Ovary (tissue), 3 donors: ENCODE results near the gene ARID2.

Experiments used
- POLR2A ChIP-seq: fragments of 450-650 bp; IDR thresholded peaks from one replicate; pipeline ENCODE4 v1.6.1; 2017; ENCODE audit warnings: antibody characterized with exemption, mild to moderate bottlenecking, moderate library complexity
- TF ChIP-seq, protein P1 (sequence below), 3 donors: fragments of 450-650 bp in 2 of 3; fragments of 200-600 bp in 1 of 3; IDR thresholded peaks; one replicate each; pipeline versions ENCODE4 v1.5.1 to v1.8.0; 2016 to 2022; ENCODE audit warnings: antibody characterized with exemption in 3 of 3, mild to moderate bottlenecking in 1 of 3
- donor health status: DM: no; HTN: no; CAD: no.

DNA sequence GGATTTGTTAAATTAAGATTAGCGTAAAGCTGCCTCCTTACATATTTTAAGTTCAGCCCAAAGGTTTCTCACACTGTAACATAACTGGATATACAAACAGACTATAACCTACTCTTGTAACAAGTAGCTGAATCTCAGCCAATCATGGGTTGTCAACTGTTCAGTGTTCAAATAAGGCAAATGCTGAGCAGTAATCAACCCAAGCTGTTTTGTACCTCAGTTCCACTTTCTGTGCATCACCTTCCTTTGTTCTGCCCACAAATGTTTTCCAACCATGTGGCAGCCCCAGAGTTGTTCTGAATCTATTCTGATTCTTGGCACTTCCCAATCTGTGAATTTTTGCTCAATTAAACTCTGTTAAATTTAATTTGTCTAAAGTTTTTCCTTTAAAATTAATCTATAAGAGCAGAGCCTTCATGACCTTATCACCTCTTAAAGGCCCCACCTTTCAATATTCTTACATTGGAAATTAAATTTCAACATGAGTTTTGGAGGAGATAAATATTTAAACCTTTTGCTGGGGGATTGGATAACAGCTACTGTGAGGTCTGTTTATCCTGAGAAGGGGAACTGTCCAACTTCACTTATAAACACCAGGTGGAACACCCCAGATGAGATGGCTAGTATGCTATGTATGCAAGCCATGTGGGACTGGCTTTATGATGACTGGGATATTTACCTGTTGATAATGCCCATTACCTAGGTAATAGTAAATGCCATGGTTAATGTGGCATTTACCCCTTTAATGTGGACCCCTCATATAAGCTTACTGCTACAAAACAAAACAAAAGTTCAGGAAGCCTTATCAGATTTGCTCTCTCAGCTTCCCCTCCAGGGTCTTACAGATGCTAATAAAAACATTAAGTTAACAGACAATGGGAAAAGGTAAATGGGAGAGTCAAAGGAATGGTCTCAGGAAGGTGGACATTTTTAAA is 42.2 kb upstream of the ARID2 start:
- TF ChIP-seq POLR2A: no peak
- TF ChIP-seq, protein P1, sequence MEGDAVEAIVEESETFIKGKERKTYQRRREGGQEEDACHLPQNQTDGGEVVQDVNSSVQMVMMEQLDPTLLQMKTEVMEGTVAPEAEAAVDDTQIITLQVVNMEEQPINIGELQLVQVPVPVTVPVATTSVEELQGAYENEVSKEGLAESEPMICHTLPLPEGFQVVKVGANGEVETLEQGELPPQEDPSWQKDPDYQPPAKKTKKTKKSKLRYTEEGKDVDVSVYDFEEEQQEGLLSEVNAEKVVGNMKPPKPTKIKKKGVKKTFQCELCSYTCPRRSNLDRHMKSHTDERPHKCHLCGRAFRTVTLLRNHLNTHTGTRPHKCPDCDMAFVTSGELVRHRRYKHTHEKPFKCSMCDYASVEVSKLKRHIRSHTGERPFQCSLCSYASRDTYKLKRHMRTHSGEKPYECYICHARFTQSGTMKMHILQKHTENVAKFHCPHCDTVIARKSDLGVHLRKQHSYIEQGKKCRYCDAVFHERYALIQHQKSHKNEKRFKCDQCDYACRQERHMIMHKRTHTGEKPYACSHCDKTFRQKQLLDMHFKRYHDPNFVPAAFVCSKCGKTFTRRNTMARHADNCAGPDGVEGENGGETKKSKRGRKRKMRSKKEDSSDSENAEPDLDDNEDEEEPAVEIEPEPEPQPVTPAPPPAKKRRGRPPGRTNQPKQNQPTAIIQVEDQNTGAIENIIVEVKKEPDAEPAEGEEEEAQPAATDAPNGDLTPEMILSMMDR (IDR thresholded peaks at IDR 0.05): no peak
